ENCODE measurements around the gene DSG3.

GRCh38 chr18:31450409-31450808 is 2.9 kb downstream of the DSG3 start:
- TF ChIP-seq, protein P1, sequence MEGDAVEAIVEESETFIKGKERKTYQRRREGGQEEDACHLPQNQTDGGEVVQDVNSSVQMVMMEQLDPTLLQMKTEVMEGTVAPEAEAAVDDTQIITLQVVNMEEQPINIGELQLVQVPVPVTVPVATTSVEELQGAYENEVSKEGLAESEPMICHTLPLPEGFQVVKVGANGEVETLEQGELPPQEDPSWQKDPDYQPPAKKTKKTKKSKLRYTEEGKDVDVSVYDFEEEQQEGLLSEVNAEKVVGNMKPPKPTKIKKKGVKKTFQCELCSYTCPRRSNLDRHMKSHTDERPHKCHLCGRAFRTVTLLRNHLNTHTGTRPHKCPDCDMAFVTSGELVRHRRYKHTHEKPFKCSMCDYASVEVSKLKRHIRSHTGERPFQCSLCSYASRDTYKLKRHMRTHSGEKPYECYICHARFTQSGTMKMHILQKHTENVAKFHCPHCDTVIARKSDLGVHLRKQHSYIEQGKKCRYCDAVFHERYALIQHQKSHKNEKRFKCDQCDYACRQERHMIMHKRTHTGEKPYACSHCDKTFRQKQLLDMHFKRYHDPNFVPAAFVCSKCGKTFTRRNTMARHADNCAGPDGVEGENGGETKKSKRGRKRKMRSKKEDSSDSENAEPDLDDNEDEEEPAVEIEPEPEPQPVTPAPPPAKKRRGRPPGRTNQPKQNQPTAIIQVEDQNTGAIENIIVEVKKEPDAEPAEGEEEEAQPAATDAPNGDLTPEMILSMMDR (IDR thresholded peaks at IDR 0.05) = no peak
- no peak for TF ChIP-seq EZH2 (IDR thresholded peaks at IDR 0.05)

Data from neural progenitor cell (in vitro differentiated cells).